ENCODE results near the gene MYO1B.

GRCh38 chr2:191374939-191375338 is 129.7 kb downstream of the MYO1B start:
- TF ChIP-seq, protein P1, sequence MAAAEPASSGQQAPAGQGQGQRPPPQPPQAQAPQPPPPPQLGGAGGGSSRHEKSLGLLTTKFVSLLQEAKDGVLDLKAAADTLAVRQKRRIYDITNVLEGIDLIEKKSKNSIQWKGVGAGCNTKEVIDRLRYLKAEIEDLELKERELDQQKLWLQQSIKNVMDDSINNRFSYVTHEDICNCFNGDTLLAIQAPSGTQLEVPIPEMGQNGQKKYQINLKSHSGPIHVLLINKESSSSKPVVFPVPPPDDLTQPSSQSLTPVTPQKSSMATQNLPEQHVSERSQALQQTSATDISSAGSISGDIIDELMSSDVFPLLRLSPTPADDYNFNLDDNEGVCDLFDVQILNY (CRISPR knock-in tag; IDR thresholded peaks at IDR 0.05) = no peak
- TF ChIP-seq ZNF423 (CRISPR knock-in tag; IDR thresholded peaks at IDR 0.05) (no peak), ATF3 (CRISPR knock-in tag; conservative IDR thresholded peaks at IDR 0.05) (no peak)
